HG03575 (cell line): ENCODE results near the gene TSKU.
"Not testable (repeated sequence)": the region's sequence is repeated elsewhere in the genome, so short reads cannot be mapped to it uniquely, and the experiment has no call there.

Experiments used
- ATAC-seq: cut with Tn5 transposase; IDR thresholded peaks from one replicate; pipeline ENCODE4 v1.9.1; 2021; ENCODE audit not compliant: unreplicated experiment, insufficient number of reproducible peaks, low FRiP score; ENCODE audit errors: extremely low read depth

The TSKU gene

GRCh38 chr11:76783896-76784813 is 999 bp downstream of the TSKU start:
- no peak for ATAC-seq

DNA sequence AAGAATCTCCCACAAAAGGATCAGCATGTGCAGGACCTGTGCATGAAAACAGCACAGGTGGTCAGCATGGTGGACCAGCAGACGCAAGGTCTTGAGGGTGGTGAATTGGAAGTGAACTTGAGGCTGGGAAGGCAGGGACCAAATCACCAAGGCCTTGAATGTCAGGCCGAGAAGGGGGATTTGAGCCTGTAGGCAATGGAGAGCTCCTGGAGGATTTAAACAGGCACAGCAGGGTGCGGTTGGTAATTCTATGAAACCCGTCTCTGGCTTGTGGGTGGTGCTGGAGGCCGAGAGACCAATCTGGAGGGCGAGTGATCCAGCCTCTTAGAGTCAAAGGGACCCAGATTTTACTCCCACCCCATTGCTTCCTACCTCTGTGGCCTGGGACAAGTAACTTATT is 2.4 kb downstream of the TSKU start:
- ATAC-seq, result no peak

GRCh38 chr11:76786016-76786415 is 2.9 kb downstream of the TSKU start:
- ATAC-seq, result no peak

- ATAC-seq, result no peak
Measured at GRCh38 chr11:76786441-76787014, 3.4 kb downstream of the TSKU start.

GRCh38 chr11:76787271-76787670 is 4.1 kb downstream of the TSKU start:
- no peak for ATAC-seq

DNA sequence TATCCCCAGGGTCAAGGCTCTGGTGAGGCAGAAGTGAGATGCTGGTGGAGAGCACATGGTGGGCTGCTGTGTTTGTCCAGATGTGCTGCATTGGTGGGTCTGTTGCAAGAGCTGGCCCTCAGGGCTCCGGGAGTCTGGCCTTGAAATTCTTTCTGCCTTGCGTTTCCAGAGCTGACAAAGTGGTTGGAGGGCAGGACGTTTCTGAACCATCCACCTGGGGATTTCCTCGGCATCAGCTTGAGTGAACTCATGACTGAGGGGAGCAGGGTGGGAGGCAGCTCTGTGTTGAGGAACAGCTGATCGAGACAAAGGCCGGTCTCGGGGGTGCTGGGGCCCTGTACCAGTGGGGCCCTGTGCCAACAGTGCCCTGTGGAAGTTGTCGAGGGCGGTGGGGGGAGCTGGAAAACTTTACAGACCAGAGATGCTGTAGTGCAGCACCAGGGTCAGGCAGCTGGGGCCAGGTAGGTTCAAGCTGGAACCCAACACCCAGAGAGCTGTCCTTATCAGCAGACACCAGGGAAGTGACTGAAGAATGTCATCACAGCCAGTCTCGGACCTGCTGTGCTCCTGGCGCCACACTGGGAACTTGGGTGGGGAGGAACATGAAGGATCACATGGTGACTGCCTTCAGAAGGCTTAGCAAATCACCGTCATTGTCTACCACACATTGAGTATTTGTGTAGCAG is 4.9 kb downstream of the TSKU start:
- ATAC-seq, result no peak

DNA sequence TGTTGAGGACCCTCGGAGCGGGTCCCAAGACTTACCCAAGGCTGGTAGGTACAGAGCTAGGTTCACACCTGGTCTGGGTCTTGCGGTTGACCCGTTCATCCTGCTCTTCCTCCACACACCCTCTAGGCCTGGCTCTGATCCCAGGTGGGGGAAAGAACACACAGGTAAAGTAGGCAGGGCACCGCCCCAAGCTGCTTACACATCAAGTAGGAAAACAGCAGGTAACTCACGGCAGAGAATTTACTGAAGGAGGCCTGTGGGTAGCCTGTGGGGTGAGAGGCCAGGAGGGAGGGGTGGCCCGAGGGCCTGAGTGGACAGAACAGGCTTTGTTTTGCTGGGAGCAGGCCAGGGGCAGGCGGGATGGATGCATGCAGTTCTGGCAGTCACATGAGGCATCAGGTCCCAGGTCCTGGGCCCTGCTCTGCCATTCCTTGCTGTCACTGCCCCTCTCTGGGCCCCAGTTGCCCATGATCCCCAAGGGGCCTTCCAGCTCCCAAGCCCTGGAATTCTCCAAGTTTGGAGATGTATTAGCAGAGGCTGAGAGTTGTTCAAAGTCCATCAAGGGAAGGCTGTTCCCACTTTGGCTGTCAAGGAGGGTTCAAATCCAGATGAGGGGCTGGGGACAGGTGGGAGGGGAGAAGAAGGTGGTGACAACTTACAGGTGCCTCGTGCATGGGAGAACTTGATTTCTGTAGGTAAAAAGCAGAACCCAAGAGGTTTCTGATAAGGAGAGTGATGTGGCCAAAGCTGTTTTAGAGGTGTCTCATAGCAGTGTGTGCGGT is 5.7 kb downstream of the TSKU start:
- ATAC-seq, result no peak

- ATAC-seq, result no peak
Measured at GRCh38 chr11:76789443-76789719, 6.2 kb downstream of the TSKU start.

GRCh38 chr11:76790251-76790650 is 7.1 kb downstream of the TSKU start:
- no peak for ATAC-seq

DNA sequence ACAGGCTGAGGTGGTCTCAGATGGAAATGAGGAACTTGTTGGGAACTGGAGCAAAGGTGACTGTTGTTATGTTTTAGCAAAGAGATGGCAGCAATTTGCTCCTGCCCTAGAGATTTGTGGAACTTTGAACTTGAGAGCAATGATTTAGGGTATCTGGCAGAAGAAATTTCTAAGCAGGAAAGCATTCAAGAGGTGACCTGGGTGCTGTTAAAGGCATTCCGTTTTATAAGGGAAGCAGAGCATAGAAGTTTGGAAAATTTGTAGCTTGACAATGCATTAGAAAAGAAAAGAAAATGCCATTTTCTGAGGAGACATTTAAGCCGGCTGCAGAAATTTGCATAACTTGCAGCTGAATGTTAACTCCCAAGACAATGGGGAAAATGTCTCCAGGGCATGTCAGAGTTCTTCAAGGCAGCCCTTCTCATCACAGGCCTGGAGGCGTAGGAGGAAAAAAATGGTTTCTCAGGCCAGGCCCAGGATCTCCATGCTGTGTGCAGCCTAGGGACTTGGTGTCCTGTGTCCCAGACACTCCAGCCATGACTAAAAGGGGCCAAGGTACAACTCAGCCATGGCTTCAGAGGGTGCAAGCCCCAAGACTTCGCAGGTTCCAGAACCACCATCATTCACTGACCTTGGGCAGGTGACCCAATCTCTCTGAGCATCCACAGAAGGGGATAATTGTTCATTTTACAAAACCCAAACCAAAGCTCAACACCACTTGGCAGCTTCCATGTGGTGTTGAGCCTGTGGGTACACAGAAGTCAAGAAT is 8.0 kb downstream of the TSKU start:
- not testable (repeated sequence) for ATAC-seq

GRCh38 chr11:76791861-76792260 is 8.7 kb downstream of the TSKU start:
- no peak for ATAC-seq

GRCh38 chr11:76792505-76793264 is 9.5 kb downstream of the TSKU start:
- ATAC-seq, result no peak

DNA sequence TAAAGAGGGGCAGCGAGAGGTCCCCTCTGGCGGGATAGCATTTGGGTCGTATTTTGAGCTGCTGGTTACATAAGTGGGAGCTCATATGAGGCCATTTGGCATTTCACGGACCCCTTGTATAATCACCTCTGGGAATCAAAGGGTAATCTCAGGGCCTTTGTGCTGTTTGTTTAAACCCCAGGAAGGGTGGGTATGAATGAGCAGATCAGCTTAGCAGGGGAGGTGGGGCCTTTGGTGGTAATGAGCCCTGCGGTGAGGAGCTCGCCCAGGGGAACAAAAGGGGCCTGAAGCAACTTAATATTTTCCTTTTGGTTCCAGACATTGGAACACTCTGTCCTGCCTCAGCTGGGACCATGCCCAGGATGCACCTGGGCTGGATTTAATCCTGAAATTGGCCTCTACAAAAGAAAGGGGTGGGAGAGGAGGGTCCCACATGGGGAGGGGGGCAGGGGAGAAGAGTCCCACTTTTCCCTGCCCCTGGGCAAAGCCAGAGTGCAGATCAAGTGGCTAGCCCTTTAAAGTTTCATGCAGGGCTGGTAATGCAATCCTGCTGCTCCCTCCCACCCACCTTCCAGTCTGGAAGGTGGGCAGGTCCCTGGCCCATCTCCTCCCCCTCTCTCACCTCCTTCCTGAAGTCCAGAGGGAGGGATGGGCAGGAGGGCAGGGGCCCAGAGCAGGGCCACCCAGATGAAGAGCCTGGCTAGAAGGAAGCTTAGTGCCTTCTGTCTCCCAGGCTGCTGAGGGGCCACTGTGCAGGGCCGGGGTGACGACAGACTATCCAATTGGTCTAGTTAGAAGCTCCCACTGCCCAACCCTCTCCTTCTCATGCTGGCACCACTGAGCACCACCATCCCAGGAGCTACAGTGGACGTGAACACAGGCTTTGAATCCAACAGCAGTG is 10.5 kb downstream of the TSKU start:
- ATAC-seq, result no peak

DNA sequence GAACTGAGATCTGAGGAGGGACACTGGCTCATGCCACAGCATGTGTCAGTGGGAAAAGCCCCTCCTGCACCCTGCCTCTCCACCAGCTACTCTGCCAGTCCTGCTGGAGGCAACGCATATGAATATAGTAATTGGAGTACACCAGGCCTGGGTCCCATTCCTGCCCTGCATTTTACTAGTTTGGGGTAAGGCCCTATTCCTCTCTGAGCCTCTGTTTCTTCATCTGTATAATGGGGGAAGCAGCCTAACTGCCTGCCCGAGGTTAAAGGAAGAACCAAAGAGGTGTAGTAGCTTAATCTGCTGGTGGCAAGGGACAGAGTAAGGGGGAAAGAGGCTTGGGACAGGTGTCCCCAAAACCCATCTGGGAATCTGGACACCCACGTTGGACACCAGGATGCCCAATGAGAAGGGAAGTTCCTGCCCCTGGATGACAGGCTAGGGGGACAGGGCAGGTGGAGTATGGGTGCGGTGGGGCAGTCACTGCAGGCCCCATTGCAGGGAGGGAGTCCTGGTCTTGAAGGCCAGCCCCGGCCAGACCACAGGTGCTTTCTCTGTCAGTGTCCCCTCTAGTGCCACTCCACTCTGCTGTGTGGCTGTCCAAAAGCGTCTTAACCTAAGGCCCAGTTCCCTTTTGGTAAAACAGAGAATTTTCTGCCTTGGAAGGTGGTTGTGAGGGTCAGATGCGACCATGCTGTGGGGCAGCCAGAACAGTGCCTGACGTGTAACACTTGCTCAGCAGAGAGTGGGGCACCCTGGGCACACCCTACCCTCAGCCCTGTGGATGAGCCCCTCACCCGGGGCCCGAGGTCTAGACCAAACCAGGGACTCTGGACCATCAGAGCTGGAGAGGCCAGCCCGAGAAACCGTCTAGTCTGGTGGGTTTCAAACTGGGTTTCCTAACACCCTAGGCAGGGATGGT is 11.5 kb downstream of the TSKU start:
- no peak for ATAC-seq

GRCh38 chr11:76795290-76795935 is 12.3 kb downstream of the TSKU start:
- ATAC-seq, result no peak

GRCh38 chr11:76795936-76796441 is 12.8 kb downstream of the TSKU start:
- ATAC-seq, result no peak
